ENCODE measurements around the gene WNT6. TPM values are rescaled to one million over a fixed set of nuclear protein-coding genes. Genes with fewer than 3 reads are reported as not detected.
A peak's percentile ranks its signal among the peaks of the same experiment; 100 is the strongest.

Gene WNT6
- polyA plus RNA-seq, 3 donors: 0.36 to 0.61 (median 0.43) TPM

GRCh38 chr2:218892693-218893348 is 33.2 kb downstream of the WNT6 start:
- peak; percentile 73 for DNase-seq

GRCh38 chr2:218893349-218894150 is 33.9 kb downstream of the WNT6 start:
- no peak for DNase-seq

GRCh38 chr2:218894151-218894879 is 34.7 kb downstream of the WNT6 start:
- DNase-seq: no peak

GRCh38 chr2:218894880-218895157 is 35.2 kb downstream of the WNT6 start:
- DNase-seq: no peak

- no peak for DNase-seq
These were observed 35.7 kb downstream of the WNT6 start for GRCh38 chr2:218895326-218895725.

GRCh38 chr2:218895759-218896500 is 36.3 kb downstream of the WNT6 start:
- no peak for DNase-seq

- DNase-seq: no peak
These were observed 37.1 kb downstream of the WNT6 start for GRCh38 chr2:218896501-218897393.

- no peak for DNase-seq
These were observed 37.9 kb downstream of the WNT6 start for GRCh38 chr2:218897394-218898108.

GRCh38 chr2:218898109-218898878 is 38.7 kb downstream of the WNT6 start:
- no peak for DNase-seq

- no peak for DNase-seq
These were observed 39.5 kb downstream of the WNT6 start for GRCh38 chr2:218899147-218899546.

GRCh38 chr2:218902427-218902826 is 42.8 kb downstream of the WNT6 start:
- DNase-seq: no peak

GRCh38 chr2:218904176-218904575 is 44.6 kb downstream of the WNT6 start:
- DNase-seq: no peak

GRCh38 chr2:218908721-218909619 is 49.4 kb downstream of the WNT6 start:
- DNase-seq: peak; percentile 91

- DNase-seq: no peak
These were observed 51.1 kb downstream of the WNT6 start for GRCh38 chr2:218910741-218911140.

GRCh38 chr2:218920504-218920903 is 60.9 kb downstream of the WNT6 start:
- no peak for DNase-seq
